Neural cell (in vitro differentiated cells): ENCODE measurements around the gene CCNY. TPM values are rescaled to one million over a fixed set of nuclear protein-coding genes. Genes with fewer than 3 reads are reported as not detected.

Experiments
- H2AFZ ChIP-seq: fragments of 200-600, 300-800 bp; sonication (generic), shearing (Covaris generic); 2 replicates; pipeline ENCODE4 v1.6.0; 2014; ENCODE audit warnings: low read depth, mild to moderate bottlenecking, antibody characterized with exemption, low read length, moderate library complexity
- H3F3A ChIP-seq: fragments of 200-600 bp; shearing (Covaris generic); 2 replicates; pipeline ENCODE4 v1.6.1; 2016; ENCODE audit warnings: mild to moderate bottlenecking, moderate library complexity, mixed read lengths, antibody characterized with exemption, low read length; ENCODE audit not compliant: insufficient read depth, poor library complexity, severe bottlenecking
- H3K27ac ChIP-seq: fragments of 200-600, 300-800 bp; sonication (generic), shearing (Covaris generic); 2 replicates; pipeline ENCODE4 v1.5.1; 2014; ENCODE audit warnings: mild to moderate bottlenecking, low read length, moderate library complexity
- H3K27me3 ChIP-seq: fragments of 300-800, 200-600 bp; sonication (generic), shearing (Covaris generic); 2 replicates; pipeline ENCODE4 v1.6.0; 2014; ENCODE audit warnings: mild to moderate bottlenecking, low read depth, low read length, moderate library complexity; ENCODE audit not compliant: insufficient read depth
- H3K36me3 ChIP-seq: fragments of 300-800, 200-600 bp; sonication (generic), shearing (Covaris generic); 2 replicates; pipeline ENCODE4 v1.5.1; 2014; ENCODE audit warnings: mild to moderate bottlenecking, antibody characterized with exemption, low read length, moderate library complexity; ENCODE audit not compliant: insufficient read depth
- H3K4me2 ChIP-seq: fragments of 300-800, 200-600 bp; sonication (generic), shearing (Covaris generic); 2 replicates; pipeline ENCODE4 v1.6.0; 2014; ENCODE audit warnings: mild to moderate bottlenecking, low read length
- H3K4me3 ChIP-seq: fragments of 300-800, 200-600 bp; sonication (generic), shearing (Covaris generic); 2 replicates; pipeline ENCODE4 v1.5.1; 2014; ENCODE audit warnings: mild to moderate bottlenecking, low read length, moderate library complexity
- H3K79me2 ChIP-seq: fragments of 200-600 bp; shearing (Covaris generic); replicated peaks from 2 replicates; pipeline ENCODE4 v1.6.0; 2014; ENCODE audit warnings: mild to moderate bottlenecking, low read length, moderate library complexity; ENCODE audit not compliant: insufficient read depth
- H3K9ac ChIP-seq: fragments of 300-800, 200-600 bp; sonication (generic), shearing (Covaris generic); 2 replicates; pipeline ENCODE4 v1.6.1; 2016; ENCODE audit warnings: mild to moderate bottlenecking, low read length, mixed read lengths
- H3K9me2 ChIP-seq: fragments of 200-600 bp; shearing (Covaris generic); 2 replicates; pipeline ENCODE4 v1.6.1; 2016; ENCODE audit warnings: mild to moderate bottlenecking, low read length, mixed read lengths; ENCODE audit not compliant: insufficient read depth
- H3K9me3 ChIP-seq: fragments of 200-600, 300-800 bp; sonication (generic), shearing (Covaris generic); 2 replicates; pipeline ENCODE4 v1.6.1; 2016; ENCODE audit warnings: mild to moderate bottlenecking, mixed run types, low read length, moderate library complexity, mixed read lengths
- H4K20me1 ChIP-seq: fragments of 200-600 bp; shearing (Covaris generic); 2 replicates; pipeline ENCODE4 v1.6.1; 2016; ENCODE audit warnings: mild to moderate bottlenecking, mixed run types; ENCODE audit not compliant: insufficient read depth
- EP300 ChIP-seq: fragments of 450-650 bp; conservative IDR thresholded peaks from 2 replicates; pipeline ENCODE4 v1.6.1; 2014; ENCODE audit warnings: antibody characterized with exemption, mild to moderate bottlenecking, moderate library complexity; ENCODE audit not compliant: poor library complexity, severe bottlenecking
- EZH2 ChIP-seq: fragments of 200-600, 300-800 bp; shearing (Covaris generic), sonication (generic); IDR thresholded peaks from 2 replicates; pipeline ENCODE4 v1.6.1; 2014; ENCODE audit warnings: antibody characterized with exemption, low read length, borderline replicate concordance, mild to moderate bottlenecking; ENCODE audit not compliant: insufficient read depth, poor library complexity, severe bottlenecking
- MXI1 ChIP-seq: fragments of 450-650 bp; conservative IDR thresholded peaks from 2 replicates; pipeline ENCODE4 v1.6.1; 2014; ENCODE audit warnings: antibody characterized with exemption, mild to moderate bottlenecking; ENCODE audit not compliant: poor library complexity, severe bottlenecking
- POLR2AphosphoS5 ChIP-seq: IDR thresholded peaks from 2 replicates; pipeline ENCODE4 v1.6.1; 2012
- RAD21 ChIP-seq: fragments of 450-650 bp; conservative IDR thresholded peaks from 2 replicates; pipeline ENCODE4 v1.6.1; 2014; ENCODE audit warnings: antibody characterized with exemption, mild to moderate bottlenecking, moderate library complexity
- REST ChIP-seq: IDR thresholded peaks from 2 replicates; pipeline ENCODE4 v1.6.1; 2012; ENCODE audit warnings: borderline replicate concordance
- SMC3 ChIP-seq: fragments of 450-650 bp; conservative IDR thresholded peaks from 2 replicates; pipeline ENCODE4 v1.6.1; 2014; ENCODE audit warnings: antibody characterized with exemption, mild to moderate bottlenecking, moderate library complexity; ENCODE audit not compliant: poor library complexity
- TAF1 ChIP-seq: IDR thresholded peaks from 2 replicates; pipeline ENCODE4 v1.6.1; 2012; ENCODE audit warnings: low read depth
- polyA plus RNA-seq: library from polyadenylated mRNA; depleted of rRNA; stranded (reverse); fragments of >200 nt; gene quantifications from 2 replicates; pipeline ENCODE4 v1.2.3, GENCODE V29; 2014
- TF ChIP-seq, protein P1 (sequence below): fragments of 450-650 bp; IDR thresholded peaks from 2 replicates; pipeline ENCODE4 v1.5.1; 2014; ENCODE audit warnings: antibody characterized with exemption, mild to moderate bottlenecking, moderate library complexity; ENCODE audit not compliant: poor library complexity, severe bottlenecking

Gene CCNY
- polyA plus RNA-seq, 1 donor from 2014 or later = 36.4 TPM

GRCh38 chr10:35545878-35546590 lies 209.7 kb downstream of the CCNY start:
- no peak overlapping the region for H3K27ac ChIP-seq
- no peaks in the 10 kb centered on the region for H4K20me1 ChIP-seq
- H3K4me2 ChIP-seq = no peak overlapping the region
- no peaks in the 10 kb centered on the region for H3K79me2 ChIP-seq
- no peak overlapping the region for H3K9ac ChIP-seq
- H3K9me3 ChIP-seq = no peaks in the 10 kb centered on the region
- no peak overlapping the region for H3K4me3 ChIP-seq
- no peaks in the 10 kb centered on the region for H3K27me3 ChIP-seq
- H2AFZ ChIP-seq = no peak overlapping the region
- peaks cover 5% of the 10 kb centered on the region for H3K36me3 ChIP-seq
- TF ChIP-seq SMC3 = no peak
- TF ChIP-seq EZH2 = no peak
- TF ChIP-seq EP300 = no peak
- TF ChIP-seq TAF1 = no peak
- no peak for TF ChIP-seq REST
- no peak for TF ChIP-seq RAD21
- TF ChIP-seq, protein P1, sequence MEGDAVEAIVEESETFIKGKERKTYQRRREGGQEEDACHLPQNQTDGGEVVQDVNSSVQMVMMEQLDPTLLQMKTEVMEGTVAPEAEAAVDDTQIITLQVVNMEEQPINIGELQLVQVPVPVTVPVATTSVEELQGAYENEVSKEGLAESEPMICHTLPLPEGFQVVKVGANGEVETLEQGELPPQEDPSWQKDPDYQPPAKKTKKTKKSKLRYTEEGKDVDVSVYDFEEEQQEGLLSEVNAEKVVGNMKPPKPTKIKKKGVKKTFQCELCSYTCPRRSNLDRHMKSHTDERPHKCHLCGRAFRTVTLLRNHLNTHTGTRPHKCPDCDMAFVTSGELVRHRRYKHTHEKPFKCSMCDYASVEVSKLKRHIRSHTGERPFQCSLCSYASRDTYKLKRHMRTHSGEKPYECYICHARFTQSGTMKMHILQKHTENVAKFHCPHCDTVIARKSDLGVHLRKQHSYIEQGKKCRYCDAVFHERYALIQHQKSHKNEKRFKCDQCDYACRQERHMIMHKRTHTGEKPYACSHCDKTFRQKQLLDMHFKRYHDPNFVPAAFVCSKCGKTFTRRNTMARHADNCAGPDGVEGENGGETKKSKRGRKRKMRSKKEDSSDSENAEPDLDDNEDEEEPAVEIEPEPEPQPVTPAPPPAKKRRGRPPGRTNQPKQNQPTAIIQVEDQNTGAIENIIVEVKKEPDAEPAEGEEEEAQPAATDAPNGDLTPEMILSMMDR = no peak
- no peak for TF ChIP-seq MXI1
- TF ChIP-seq POLR2AphosphoS5 = no peak
- no peaks in the 10 kb centered on the region for H3F3A ChIP-seq
- H3K9me2 ChIP-seq = no peaks in the 10 kb centered on the region

DNA sequence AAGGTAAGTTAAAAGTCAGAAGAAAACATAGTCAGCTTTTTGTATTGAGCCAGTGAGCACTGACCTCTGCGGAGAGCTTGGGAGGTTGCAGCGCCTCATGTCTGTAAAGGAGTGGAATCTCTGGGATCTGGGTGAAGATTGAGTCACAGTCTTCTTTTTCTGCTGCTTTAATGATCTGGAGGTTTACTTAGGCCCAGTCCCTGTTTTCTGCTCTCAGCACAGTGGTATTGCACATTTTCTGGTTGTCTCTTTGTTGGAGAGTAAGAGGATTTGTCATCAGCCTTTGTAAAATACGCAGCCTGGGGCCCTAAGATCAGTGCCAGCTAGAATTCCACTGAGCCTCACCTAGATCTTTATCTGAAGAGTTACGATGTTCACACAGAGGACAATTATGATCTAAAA lies 210.5 kb downstream of the CCNY start:
- H4K20me1 ChIP-seq = no peaks in the 10 kb centered on the region
- no peaks in the 10 kb centered on the region for H3K9me3 ChIP-seq
- H3K27ac ChIP-seq = no peak overlapping the region
- H3F3A ChIP-seq = no peaks in the 10 kb centered on the region
- H3K27me3 ChIP-seq = no peaks in the 10 kb centered on the region
- H3K9me2 ChIP-seq = no peaks in the 10 kb centered on the region
- TF ChIP-seq RAD21 (no peak), EP300 (no peak), REST (no peak), TAF1 (no peak), SMC3 (no peak), MXI1 (no peak), POLR2AphosphoS5 (no peak), EZH2 (no peak)
- TF ChIP-seq, protein P1 = no peak
- no peak overlapping the region for H3K4me2 ChIP-seq
- H3K79me2 ChIP-seq = no peaks in the 10 kb centered on the region
- H3K9ac ChIP-seq = no peak overlapping the region
- peaks cover 5% of the 10 kb centered on the region for H3K36me3 ChIP-seq
- no peak overlapping the region for H2AFZ ChIP-seq
- H3K4me3 ChIP-seq = no peak overlapping the region
